Activated T-helper 9 cell treated with anti-CD3 and anti-CD28 coated beads, Interleukin-2, amount 50 U/mL, for 16 hours (primary cell): ENCODE results near the gene COL10A1.
"Not testable (repeated sequence)": the region's sequence is repeated elsewhere in the genome, so short reads cannot be mapped to it uniquely, and the experiment has no call there.

Experiments used
- DNase-seq: peaks from one replicate; pipeline ENCODE4 v3.0.0-alpha.2; 2020; ENCODE audit warnings: low read depth

The COL10A1 gene

GRCh38 chr6:116120430-116120829 is 5.5 kb downstream of the COL10A1 start:
- no peak for DNase-seq

GRCh38 chr6:116118608-116119007 is 7.3 kb downstream of the COL10A1 start:
- no peak for DNase-seq

- no peak for DNase-seq
Observed at GRCh38 chr6:116115781-116116180, 10.2 kb downstream of the COL10A1 start.

- DNase-seq, result no peak
Observed at GRCh38 chr6:116113386-116113785, 12.5 kb downstream of the COL10A1 start.

GRCh38 chr6:116111552-116112528 is 14.1 kb downstream of the COL10A1 start:
- DNase-seq, result no peak

- no peak for DNase-seq
Observed at GRCh38 chr6:116108836-116109235, 17.1 kb downstream of the COL10A1 start.

- no peak for DNase-seq
Observed at GRCh38 chr6:116106146-116106545, 19.8 kb downstream of the COL10A1 start.

GRCh38 chr6:116105247-116105646 is 20.7 kb downstream of the COL10A1 start:
- DNase-seq, result no peak

- DNase-seq, result no peak
Observed at GRCh38 chr6:116104636-116105035, 21.3 kb downstream of the COL10A1 start.

GRCh38 chr6:116102873-116103272 is 23.1 kb downstream of the COL10A1 start:
- DNase-seq, result no peak

GRCh38 chr6:116101790-116102189 is 24.1 kb downstream of the COL10A1 start:
- DNase-seq, result no peak

GRCh38 chr6:116101302-116101718 is 24.6 kb downstream of the COL10A1 start:
- DNase-seq, result no peak

GRCh38 chr6:116100419-116101301 is 25.3 kb downstream of the COL10A1 start, which contains the start of gene NT5DC1:
Gene NT5DC1, plus strand, starts transcription at chr6:116100853. Its CDS starts 78 bp downstream, at chr6:116100931.
- DNase-seq, result peak; percentile 76

GRCh38 chr6:116099036-116099435 is 26.9 kb downstream of the COL10A1 start:
- DNase-seq, result no peak

GRCh38 chr6:116096979-116097816 is 28.7 kb downstream of the COL10A1 start:
- no peak for DNase-seq

GRCh38 chr6:116096048-116096759 is 29.7 kb downstream of the COL10A1 start:
- not testable (repeated sequence) for DNase-seq

GRCh38 chr6:116094041-116094440 is 31.9 kb downstream of the COL10A1 start:
- no peak for DNase-seq

- no peak for DNase-seq
Observed at GRCh38 chr6:116090251-116090650, 35.7 kb downstream of the COL10A1 start.

- no peak for DNase-seq
Observed at GRCh38 chr6:116088946-116089345, 37.0 kb downstream of the COL10A1 start.

GRCh38 chr6:116087437-116088027 is 38.4 kb downstream of the COL10A1 start:
- no peak for DNase-seq

- no peak for DNase-seq
Observed at GRCh38 chr6:116084284-116084683, 41.6 kb downstream of the COL10A1 start.
